AML-193 (cell line): ENCODE results near the gene MAN1B1.
A peak's percentile ranks its signal among the peaks of the same experiment; 100 is the strongest.
"Not testable (repeated sequence)": the region's sequence is repeated elsewhere in the genome, so short reads cannot be mapped to it uniquely, and the experiment has no call there.

ENCODE experiments used
- DNase-seq, 2 experiments: peaks; one replicate each; lab custom pipeline; 2025; lab: John Stamatoyannopoulos, UW

MAN1B1 gene

GRCh38 chr9:137052998-137053943 lies 33.5 kb upstream of the MAN1B1 start:
- no peak for DNase-seq

GRCh38 chr9:137053944-137054931 lies 32.5 kb upstream of the MAN1B1 start, which contains the start of gene ENTPD2:
Gene ENTPD2, minus strand, starts transcription at chr9:137054061. Its CDS starts 64 bp downstream, at chr9:137053997.
- DNase-seq: no peak

- no peak for DNase-seq
Observed at GRCh38 chr9:137054932-137055384, 31.8 kb upstream of the MAN1B1 start.

- no peak for DNase-seq
Observed at GRCh38 chr9:137055385-137056364, 31.1 kb upstream of the MAN1B1 start.

- DNase-seq: no peak
Observed at GRCh38 chr9:137056739-137057415, 29.9 kb upstream of the MAN1B1 start.

GRCh38 chr9:137057545-137057944 lies 29.2 kb upstream of the MAN1B1 start:
- DNase-seq: no peak

- no peak for DNase-seq
Observed at GRCh38 chr9:137058521-137059234, 28.1 kb upstream of the MAN1B1 start.

GRCh38 chr9:137062384-137062783 lies 24.4 kb upstream of the MAN1B1 start:
- no peak for DNase-seq

- not testable (repeated sequence) for DNase-seq
Observed at GRCh38 chr9:137062798-137063197, 24.0 kb upstream of the MAN1B1 start.

GRCh38 chr9:137063311-137064026 lies 23.3 kb upstream of the MAN1B1 start:
- no peak for DNase-seq

- peak; percentile 16 to 32 for DNase-seq
Observed at GRCh38 chr9:137064027-137064879, 22.5 kb upstream of the MAN1B1 start.

- no peak for DNase-seq
Observed at GRCh38 chr9:137064880-137065164, 22.0 kb upstream of the MAN1B1 start.

GRCh38 chr9:137065336-137065967 lies 21.3 kb upstream of the MAN1B1 start:
- no peak for DNase-seq

GRCh38 chr9:137066096-137066861 lies 20.5 kb upstream of the MAN1B1 start:
- DNase-seq: no peak

- DNase-seq: peak; percentile 66 to 69
Observed at GRCh38 chr9:137067860-137068538, 18.8 kb upstream of the MAN1B1 start.
